ENCODE measurements around the gene SMOC1. TPM values are rescaled to one million over a fixed set of nuclear protein-coding genes. Genes with fewer than 3 reads are reported as not detected.

SMOC1 gene
- total RNA-seq, 3 donors from 2014 or later = 2.9 to 32.6 (median 5.7) TPM

GRCh38 chr14:69861025-69861569 is 18.1 kb upstream of the SMOC1 start:
- no peak overlapping the region for H3K4me3 ChIP-seq
- TF ChIP-seq POLR2A (IDR thresholded peaks at IDR 0.05) (no peak), POLR2AphosphoS5 (IDR thresholded peaks at IDR 0.05) (no peak), CTCF (IDR thresholded peaks at IDR 0.05) (no peak)
- no peak overlapping the region for H3K27ac ChIP-seq
- no peak for DNase-seq (ENCODE audit: low spot score in 2 of 2)
- peaks cover 4 to 5% of the 10 kb centered on the region in 2 donors for H3K9me3 ChIP-seq
- intact Hi-C loops (cut with DNase I; ENCODE audit: low total_unique reads) = loop anchor here (2.0 kb wide), 1 partner anchor 74 kb away; no protein-coding TSS in a partner anchor
- H3K4me1 ChIP-seq = no peaks in the 10 kb centered on the region
- no peaks in the 10 kb centered on the region for H3K27me3 ChIP-seq
- H3K36me3 ChIP-seq = no peaks in the 10 kb centered on the region

- intact Hi-C loops (cut with DNase I; ENCODE audit: low total_unique reads) = no loop called here
- Histone ChIP-seq H3K27me3 (no peaks in the 10 kb centered on the region), H3K4me3 (no peak overlapping the region), H3K4me1 (no peaks in the 10 kb centered on the region), H3K27ac (no peak overlapping the region), H3K36me3 (no peaks in the 10 kb centered on the region), H3K9me3 (peaks cover 4 to 5% of the 10 kb centered on the region in 2 donors)
- no peak for DNase-seq (ENCODE audit: low spot score in 2 of 2)
- no peak for TF ChIP-seq POLR2AphosphoS5 (IDR thresholded peaks at IDR 0.05)
- TF ChIP-seq POLR2A (IDR thresholded peaks at IDR 0.05) = no peak
- no peak for TF ChIP-seq CTCF (IDR thresholded peaks at IDR 0.05)
Observed at GRCh38 chr14:69863083-69863482, 16.1 kb upstream of the SMOC1 start.

GRCh38 chr14:69865701-69866365 is 13.4 kb upstream of the SMOC1 start:
- DNase-seq (ENCODE audit: low spot score in 2 of 2) = no peak
- no peaks in the 10 kb centered on the region for H3K36me3 ChIP-seq
- no peak overlapping the region for H3K4me3 ChIP-seq
- no peaks in the 10 kb centered on the region for H3K4me1 ChIP-seq
- H3K27me3 ChIP-seq = no peaks in the 10 kb centered on the region
- intact Hi-C loops (cut with DNase I; ENCODE audit: low total_unique reads) = no loop called here
- TF ChIP-seq POLR2AphosphoS5 (IDR thresholded peaks at IDR 0.05) (no peak), POLR2A (IDR thresholded peaks at IDR 0.05) (no peak), CTCF (IDR thresholded peaks at IDR 0.05) (no peak)
- H3K9me3 ChIP-seq = peaks cover 4 to 5% of the 10 kb centered on the region in 2 donors
- H3K27ac ChIP-seq = no peak overlapping the region

- no peak overlapping the region for H3K27ac ChIP-seq
- intact Hi-C loops (cut with DNase I; ENCODE audit: low total_unique reads) = no loop called here
- no peak for DNase-seq (ENCODE audit: low spot score in 2 of 2)
- H3K36me3 ChIP-seq = no peaks in the 10 kb centered on the region
- H3K4me3 ChIP-seq = no peak overlapping the region
- no peaks in the 10 kb centered on the region for H3K27me3 ChIP-seq
- no peaks in the 10 kb centered on the region for H3K4me1 ChIP-seq
- peaks cover 4 to 5% of the 10 kb centered on the region in 2 donors for H3K9me3 ChIP-seq
- TF ChIP-seq CTCF (IDR thresholded peaks at IDR 0.05) = no peak
- no peak for TF ChIP-seq POLR2A (IDR thresholded peaks at IDR 0.05)
- TF ChIP-seq POLR2AphosphoS5 (IDR thresholded peaks at IDR 0.05) = no peak
Observed at GRCh38 chr14:69868363-69868963, 10.8 kb upstream of the SMOC1 start.

- intact Hi-C loops (cut with DNase I; ENCODE audit: low total_unique reads) = no loop called here
- Histone ChIP-seq H3K4me3 (no peak overlapping the region), H3K36me3 (no peaks in the 10 kb centered on the region), H3K9me3 (no peaks in the 10 kb centered on the region), H3K27ac (no peak overlapping the region), H3K27me3 (no peaks in the 10 kb centered on the region), H3K4me1 (no peaks in the 10 kb centered on the region)
- TF ChIP-seq CTCF (IDR thresholded peaks at IDR 0.05) (no peak), POLR2AphosphoS5 (IDR thresholded peaks at IDR 0.05) (no peak), POLR2A (IDR thresholded peaks at IDR 0.05) (no peak)
- no peak for DNase-seq (ENCODE audit: low spot score in 2 of 2)
Observed at GRCh38 chr14:69870613-69871012, 8.6 kb upstream of the SMOC1 start.
